Stimulated activated CD4-positive, alpha-beta T cell treated with anti-CD3 and anti-CD28 coated beads, TNF-alpha, amount 100 ng/mL, for 1 hour (primary cell): ENCODE data around the gene OR7G3.

Experiments used
- DNase-seq, 3 donors: peaks; one replicate each; pipeline ENCODE4 v3.0.0-alpha.2; 2020; ENCODE audit warnings: low read depth in 3 of 3, low spot score in 1 of 3

OR7G3 gene

DNA sequence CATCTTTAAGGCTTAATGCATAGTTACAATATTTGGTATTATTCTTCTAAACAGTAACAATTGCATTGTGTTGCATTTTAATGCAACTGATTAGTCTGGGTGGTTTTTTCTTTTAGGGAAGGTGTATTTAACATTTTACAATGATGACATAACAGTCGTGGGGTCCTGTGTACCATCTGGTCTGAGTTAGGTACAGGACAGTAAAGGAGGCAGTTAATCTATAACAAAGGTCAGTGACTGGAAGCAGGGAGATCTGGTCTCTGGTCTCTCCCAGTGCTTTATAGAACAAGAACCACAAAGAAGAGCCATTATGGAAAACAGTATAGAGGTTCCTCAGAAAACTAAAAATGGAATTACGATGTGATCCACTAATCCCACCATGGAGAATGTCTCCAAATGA is 16.8 kb downstream of the OR7G3 start:
- DNase-seq, result no peak

DNA sequence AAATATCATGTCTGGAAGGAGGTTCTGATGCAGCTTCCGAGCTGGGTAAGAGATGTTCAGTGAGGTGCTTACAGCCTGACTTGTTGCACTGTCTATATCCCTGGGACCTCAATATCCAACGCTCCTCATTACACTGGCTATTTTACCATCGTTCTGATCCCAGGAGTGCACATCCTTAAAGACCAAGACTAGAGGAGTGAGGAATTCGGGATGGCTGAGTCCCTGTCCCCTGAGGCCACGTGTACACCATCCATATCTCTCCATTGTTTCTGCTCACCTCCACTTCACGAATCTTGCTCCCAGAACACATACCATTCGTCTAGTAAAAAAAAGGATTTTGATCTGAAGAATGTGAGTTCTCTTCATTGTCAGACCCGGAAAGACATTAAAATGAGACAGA is 19.4 kb downstream of the OR7G3 start, which contains the start of gene OR7G2:
TSS of gene OR7G2 (minus strand) at position 101 of the 400 bp plus-strand sequence. CDS start 4,232 bp downstream, outside the sequence.
- no peak for DNase-seq

DNA sequence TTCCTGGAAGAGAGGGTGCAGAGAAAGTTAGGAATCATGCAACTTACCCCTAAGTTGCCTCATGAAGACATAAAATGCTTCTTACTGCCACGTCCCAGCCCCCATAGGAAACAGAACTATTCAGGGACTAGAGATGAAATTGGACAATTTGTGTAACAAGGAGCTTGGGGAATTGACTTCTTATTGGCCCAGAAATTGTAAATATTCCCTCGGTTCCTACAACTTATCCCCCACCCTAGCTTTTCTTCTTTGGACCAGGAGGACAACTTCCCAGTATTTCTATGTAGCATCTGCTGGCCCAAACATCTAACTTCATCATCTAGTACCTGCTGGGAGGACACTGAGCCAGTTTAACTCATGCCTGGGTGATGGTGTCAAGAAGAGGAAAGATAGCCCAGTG is 40.0 kb downstream of the OR7G3 start, which contains the start of gene OR1M1:
TSS of gene OR1M1 (plus strand) at position 301 of the 400 bp plus-strand sequence. CDS start 6,184 bp downstream, outside the sequence.
- no peak for DNase-seq

DNA sequence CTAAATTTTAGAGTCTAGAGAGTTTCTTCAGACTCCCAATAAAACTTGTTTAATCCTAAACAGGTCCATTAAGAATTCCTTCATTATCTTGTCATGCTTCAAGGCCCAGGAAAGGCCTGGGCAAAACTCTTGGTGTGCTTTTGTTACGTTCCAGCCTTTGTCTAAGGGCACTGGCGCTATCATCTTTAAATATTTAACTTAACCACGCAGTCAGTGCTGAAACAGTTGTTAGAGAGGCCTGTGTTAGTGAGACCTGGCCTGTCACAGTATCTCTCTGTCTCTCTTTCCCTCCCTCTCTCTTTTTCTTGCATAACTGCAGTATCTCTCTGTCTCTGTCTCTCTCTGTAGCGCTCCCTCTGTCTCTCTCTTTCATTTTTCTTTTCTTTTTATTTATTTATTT is 48.1 kb downstream of the OR7G3 start:
- DNase-seq, result no peak

DNA sequence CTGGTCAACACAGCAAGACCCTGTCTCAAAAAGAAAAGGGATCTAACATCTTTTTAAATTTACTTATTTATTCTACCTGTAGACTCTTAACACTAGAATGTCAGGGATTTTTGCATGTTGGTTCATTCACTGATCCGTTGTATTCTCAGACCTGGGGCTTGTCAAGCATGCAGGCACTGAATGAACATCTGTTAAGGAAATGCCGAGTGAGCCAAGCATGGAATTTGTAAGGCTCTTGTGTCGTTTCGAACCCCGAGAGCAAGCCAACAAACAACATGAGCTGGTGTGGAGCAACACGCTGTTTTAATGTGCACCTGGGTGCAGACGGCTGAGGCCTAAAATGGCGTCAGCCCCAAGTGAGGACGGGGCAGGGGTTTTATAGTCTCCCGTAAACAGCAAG is 49.8 kb downstream of the OR7G3 start:
- no peak for DNase-seq
